Glutamatergic neuron (in vitro differentiated cells): ENCODE data around the gene PLCD1. TPM values are rescaled to one million over a fixed set of nuclear protein-coding genes. Genes with fewer than 3 reads are reported as not detected.

ENCODE experiments used
- DNase-seq: peaks from one replicate; pipeline ENCODE4 v3.0.0; 2022
- H3K27ac Mint-ChIP-seq: one replicate; pipeline ENCODE4 v1.8.0; 2020; ENCODE audit warnings: mild to moderate bottlenecking, mixed read lengths, inconsistent platforms; ENCODE audit not compliant: unreplicated experiment
- H3K27me3 Mint-ChIP-seq: one replicate; pipeline ENCODE4 v1.8.0; 2020; ENCODE audit warnings: mild to moderate bottlenecking, moderate library complexity, mixed read lengths, inconsistent platforms; ENCODE audit not compliant: unreplicated experiment
- H3K36me3 Mint-ChIP-seq: one replicate; pipeline ENCODE4 v1.8.0; 2020; ENCODE audit warnings: mild to moderate bottlenecking, mixed read lengths, inconsistent platforms; ENCODE audit not compliant: unreplicated experiment
- H3K4me1 Mint-ChIP-seq: one replicate; pipeline ENCODE4 v1.8.0; 2020; ENCODE audit warnings: mild to moderate bottlenecking, low read depth, mixed read lengths, inconsistent platforms; ENCODE audit not compliant: unreplicated experiment
- H3K4me3 Mint-ChIP-seq: one replicate; pipeline ENCODE4 v1.8.0; 2020; ENCODE audit warnings: mild to moderate bottlenecking, mixed read lengths, inconsistent platforms; ENCODE audit not compliant: unreplicated experiment
- H3K9me3 Mint-ChIP-seq: one replicate; pipeline ENCODE4 v1.8.0; 2020; ENCODE audit warnings: mild to moderate bottlenecking, moderate library complexity, mixed read lengths, inconsistent platforms; ENCODE audit not compliant: unreplicated experiment
- total RNA-seq: library from RNA; stranded (reverse); fragmentation: NEBNext Ultra II Directional; extraction: Animal tissue kit (Norgen Biotek cat#: 25700); gene quantifications from one replicate; pipeline ENCODE4 v1.2.1, GENCODE V29; 2021; ENCODE audit not compliant: unreplicated experiment
- TF ChIP-seq, protein P1 (sequence below): fragments of 200-600 bp; sonication (generic); IDR thresholded peaks from one replicate; pipeline ENCODE4 v1.5.0; 2021; ENCODE audit not compliant: partially characterized antibody, unreplicated experiment

Gene PLCD1
- total RNA-seq, 1 donor from 2014 or later = 73.0 TPM

DNA sequence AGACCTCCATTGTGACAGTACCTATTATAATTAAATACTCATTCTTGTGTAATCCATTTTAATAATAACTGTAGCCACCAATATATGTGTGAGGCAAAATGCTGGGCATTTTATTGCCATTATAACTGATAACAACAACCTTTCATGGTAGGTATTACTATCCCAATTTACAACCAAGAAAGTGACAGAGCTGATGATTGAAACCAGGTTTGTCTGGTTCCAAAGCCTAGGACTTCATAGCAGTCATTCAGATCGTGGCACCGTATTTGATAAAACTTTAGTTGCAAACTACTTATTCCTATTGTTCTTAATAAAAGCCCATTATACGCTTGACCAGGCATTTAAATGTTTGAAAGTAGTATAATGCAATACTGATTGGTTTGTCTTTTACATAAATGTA lies 65.3 kb downstream of the PLCD1 start:
- Mint-ChIP-seq H3K9me3 (no peaks in the 10 kb centered on the region), H3K27me3 (peaks cover 1% of the 10 kb centered on the region), H3K4me1 (peaks cover 4% of the 10 kb centered on the region), H3K36me3 (no peaks in the 10 kb centered on the region), H3K27ac (no peak overlapping the region), H3K4me3 (no peak overlapping the region)
- TF ChIP-seq, protein P1, sequence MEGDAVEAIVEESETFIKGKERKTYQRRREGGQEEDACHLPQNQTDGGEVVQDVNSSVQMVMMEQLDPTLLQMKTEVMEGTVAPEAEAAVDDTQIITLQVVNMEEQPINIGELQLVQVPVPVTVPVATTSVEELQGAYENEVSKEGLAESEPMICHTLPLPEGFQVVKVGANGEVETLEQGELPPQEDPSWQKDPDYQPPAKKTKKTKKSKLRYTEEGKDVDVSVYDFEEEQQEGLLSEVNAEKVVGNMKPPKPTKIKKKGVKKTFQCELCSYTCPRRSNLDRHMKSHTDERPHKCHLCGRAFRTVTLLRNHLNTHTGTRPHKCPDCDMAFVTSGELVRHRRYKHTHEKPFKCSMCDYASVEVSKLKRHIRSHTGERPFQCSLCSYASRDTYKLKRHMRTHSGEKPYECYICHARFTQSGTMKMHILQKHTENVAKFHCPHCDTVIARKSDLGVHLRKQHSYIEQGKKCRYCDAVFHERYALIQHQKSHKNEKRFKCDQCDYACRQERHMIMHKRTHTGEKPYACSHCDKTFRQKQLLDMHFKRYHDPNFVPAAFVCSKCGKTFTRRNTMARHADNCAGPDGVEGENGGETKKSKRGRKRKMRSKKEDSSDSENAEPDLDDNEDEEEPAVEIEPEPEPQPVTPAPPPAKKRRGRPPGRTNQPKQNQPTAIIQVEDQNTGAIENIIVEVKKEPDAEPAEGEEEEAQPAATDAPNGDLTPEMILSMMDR = no peak
- no peak for DNase-seq

DNA sequence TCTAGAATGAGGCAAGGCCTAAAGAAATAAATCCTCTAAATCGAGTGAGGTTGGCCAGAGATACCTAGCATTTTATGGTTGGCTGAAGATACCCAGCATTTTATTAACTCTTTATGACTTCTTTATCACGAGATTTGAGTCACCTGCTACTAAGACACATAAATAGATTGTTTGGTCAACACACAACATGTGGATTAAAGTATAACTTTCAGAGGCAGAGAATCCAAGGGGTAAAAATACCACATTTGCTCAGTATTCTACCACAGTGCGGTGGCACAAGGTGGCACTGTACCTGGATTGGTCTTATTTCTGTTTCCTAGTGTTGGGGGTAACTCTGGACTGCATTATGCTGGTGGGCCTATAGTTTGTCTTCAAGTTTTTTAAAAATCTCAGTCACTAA lies 65.8 kb downstream of the PLCD1 start:
- Mint-ChIP-seq H3K4me1 (peaks cover 4% of the 10 kb centered on the region), H3K27me3 (peaks cover 1% of the 10 kb centered on the region), H3K9me3 (no peaks in the 10 kb centered on the region), H3K27ac (no peak overlapping the region), H3K4me3 (no peak overlapping the region), H3K36me3 (no peaks in the 10 kb centered on the region)
- DNase-seq = no peak
- TF ChIP-seq, protein P1 = no peak

DNA sequence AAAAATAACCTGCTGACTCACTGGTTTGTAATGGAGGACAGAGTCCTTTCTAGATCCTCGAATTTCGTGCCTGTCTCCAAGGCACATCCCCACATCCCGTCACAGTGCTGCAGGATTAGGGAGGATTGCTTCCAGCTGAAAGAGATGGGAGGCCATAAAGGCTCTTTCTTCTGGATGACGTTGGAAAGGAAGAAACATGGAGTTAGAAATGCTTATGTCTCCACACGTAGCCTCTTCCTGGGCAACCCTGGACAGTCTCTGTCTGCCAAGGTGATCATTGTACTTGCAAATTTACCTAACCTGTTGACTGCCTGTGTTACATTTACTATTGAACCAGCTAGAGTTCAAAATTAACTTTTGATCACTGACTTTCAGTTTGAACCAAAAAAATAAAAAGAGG lies 66.4 kb downstream of the PLCD1 start:
- Mint-ChIP-seq H3K9me3 (no peaks in the 10 kb centered on the region), H3K27ac (no peak overlapping the region), H3K36me3 (no peaks in the 10 kb centered on the region), H3K4me3 (no peak overlapping the region), H3K27me3 (peaks cover 1% of the 10 kb centered on the region), H3K4me1 (no peaks in the 10 kb centered on the region)
- no peak for DNase-seq
- TF ChIP-seq, protein P1 = no peak

GRCh38 chr3:37961622-37962431 lies 67.6 kb downstream of the PLCD1 start:
- no peak for DNase-seq
- Mint-ChIP-seq H3K4me1 (no peaks in the 10 kb centered on the region), H3K36me3 (no peaks in the 10 kb centered on the region), H3K27me3 (peaks cover 3% of the 10 kb centered on the region), H3K27ac (no peak overlapping the region), H3K4me3 (no peak overlapping the region), H3K9me3 (no peaks in the 10 kb centered on the region)
- TF ChIP-seq, protein P1 = no peak

DNA sequence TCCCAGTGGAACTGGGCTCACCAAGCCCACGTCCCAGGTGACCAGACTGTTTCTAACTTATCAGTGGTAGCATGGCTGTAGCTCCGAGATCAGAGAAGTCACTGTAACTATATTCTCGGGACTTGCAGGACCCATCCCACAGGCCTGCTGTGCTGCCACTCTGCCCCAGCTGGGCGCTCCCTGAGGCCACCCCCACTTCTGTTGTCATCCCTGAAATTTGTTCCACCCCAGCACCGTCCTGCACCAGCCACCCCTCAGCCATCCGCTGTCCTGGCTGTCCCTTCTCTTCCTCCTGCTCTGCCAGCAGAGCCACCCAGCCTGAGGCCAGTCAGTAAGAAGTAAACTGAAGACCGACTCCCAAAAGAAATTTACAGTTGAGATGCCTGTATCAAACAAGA lies 71.9 kb downstream of the PLCD1 start:
- no peak overlapping the region for H3K27ac Mint-ChIP-seq
- H3K4me3 Mint-ChIP-seq = no peak overlapping the region
- H3K9me3 Mint-ChIP-seq = no peaks in the 10 kb centered on the region
- H3K4me1 Mint-ChIP-seq = no peaks in the 10 kb centered on the region
- no peaks in the 10 kb centered on the region for H3K36me3 Mint-ChIP-seq
- TF ChIP-seq, protein P1 = no peak
- DNase-seq = no peak
- peaks cover 2% of the 10 kb centered on the region for H3K27me3 Mint-ChIP-seq
